Measurements from ENCODE around the gene MBD3L3. TPM values are rescaled to one million over a fixed set of nuclear protein-coding genes. Genes with fewer than 3 reads are reported as not detected.

MBD3L3 gene
- total RNA-seq, 1 donor from 2014 or later, result not detected

DNA sequence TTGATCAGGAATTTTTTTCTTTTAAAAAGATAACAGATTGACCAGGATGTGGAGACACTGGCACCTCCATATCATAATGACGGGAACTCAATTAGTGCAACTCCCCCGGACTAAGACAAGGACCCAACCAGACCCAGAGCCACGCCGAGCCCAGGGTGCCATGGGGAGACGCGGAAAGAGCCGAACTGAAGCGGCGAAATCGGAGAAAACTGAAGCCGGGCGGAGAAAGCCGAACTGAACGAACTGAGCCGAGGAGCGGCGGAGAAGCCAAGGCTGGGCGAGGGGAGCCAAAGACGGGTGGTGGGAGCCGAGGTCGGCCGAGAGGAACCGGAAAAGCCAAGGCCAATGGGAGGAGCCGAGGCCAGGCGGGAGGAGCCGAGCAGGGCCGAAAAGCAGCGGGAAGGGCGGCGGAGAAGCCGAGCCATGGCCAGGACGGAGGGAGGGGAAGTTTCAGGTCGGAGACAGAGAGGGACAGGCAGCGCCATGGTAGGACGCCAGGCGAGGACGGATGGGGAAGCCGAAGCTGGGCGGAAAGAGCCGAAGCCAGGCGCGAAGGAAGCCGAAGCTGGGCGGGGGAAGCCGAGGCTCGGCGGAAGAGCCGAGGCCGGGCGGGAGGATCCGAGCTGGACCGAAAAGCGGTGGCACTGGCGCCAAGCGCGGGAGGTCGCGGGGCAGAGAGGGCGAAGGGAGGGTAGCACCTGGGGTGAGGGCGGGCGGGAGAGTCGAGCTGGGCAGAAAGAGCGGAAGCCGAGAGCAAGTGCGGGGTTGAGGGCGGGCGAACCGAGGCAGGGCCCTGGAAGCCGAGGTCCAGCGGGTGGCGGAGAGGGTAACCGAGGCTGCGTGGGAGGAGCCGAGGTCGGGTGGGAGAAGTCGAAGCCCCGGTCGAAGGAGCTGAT is 40.5 kb upstream of the MBD3L3 start:
- peak overlapping the region; percentile 67 for H3K4me3 ChIP-seq (ENCODE audit: low read depth, low read length)
- TF ChIP-seq, protein P1, sequence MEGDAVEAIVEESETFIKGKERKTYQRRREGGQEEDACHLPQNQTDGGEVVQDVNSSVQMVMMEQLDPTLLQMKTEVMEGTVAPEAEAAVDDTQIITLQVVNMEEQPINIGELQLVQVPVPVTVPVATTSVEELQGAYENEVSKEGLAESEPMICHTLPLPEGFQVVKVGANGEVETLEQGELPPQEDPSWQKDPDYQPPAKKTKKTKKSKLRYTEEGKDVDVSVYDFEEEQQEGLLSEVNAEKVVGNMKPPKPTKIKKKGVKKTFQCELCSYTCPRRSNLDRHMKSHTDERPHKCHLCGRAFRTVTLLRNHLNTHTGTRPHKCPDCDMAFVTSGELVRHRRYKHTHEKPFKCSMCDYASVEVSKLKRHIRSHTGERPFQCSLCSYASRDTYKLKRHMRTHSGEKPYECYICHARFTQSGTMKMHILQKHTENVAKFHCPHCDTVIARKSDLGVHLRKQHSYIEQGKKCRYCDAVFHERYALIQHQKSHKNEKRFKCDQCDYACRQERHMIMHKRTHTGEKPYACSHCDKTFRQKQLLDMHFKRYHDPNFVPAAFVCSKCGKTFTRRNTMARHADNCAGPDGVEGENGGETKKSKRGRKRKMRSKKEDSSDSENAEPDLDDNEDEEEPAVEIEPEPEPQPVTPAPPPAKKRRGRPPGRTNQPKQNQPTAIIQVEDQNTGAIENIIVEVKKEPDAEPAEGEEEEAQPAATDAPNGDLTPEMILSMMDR (IDR thresholded peaks at IDR 0.05; ENCODE audit: insufficient read depth, low read length, severe bottlenecking), result no peak
- FAIRE-seq, result no peak
- H3K36me3 ChIP-seq (ENCODE audit: control insufficient read depth, insufficient read depth, low read length), result no peaks in the 10 kb centered on the region
- peak; percentile 77 for DNase-seq (ENCODE audit: low read depth)
- H3K27me3 ChIP-seq (ENCODE audit: control insufficient read depth, insufficient read depth, low read length), result peaks cover 2% of the 10 kb centered on the region

DNA sequence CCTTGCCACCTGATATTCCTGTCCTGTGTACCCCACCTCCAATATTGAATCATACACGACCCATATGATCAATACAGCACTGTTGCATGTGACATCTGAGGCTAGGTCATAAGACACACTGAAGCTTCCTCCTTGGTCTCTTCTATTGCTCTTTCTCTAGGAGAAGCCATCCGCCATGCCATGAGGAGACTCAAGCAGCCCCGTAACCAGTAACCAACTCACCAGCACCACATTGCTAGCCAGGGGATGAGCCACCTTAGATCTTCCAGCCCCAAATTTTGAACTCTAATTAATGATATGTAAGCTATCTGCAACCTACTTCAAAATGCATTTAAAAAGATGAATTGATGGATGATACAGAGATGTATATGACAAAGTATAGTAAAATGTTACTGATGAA is 39.6 kb upstream of the MBD3L3 start:
- FAIRE-seq, result no peak
- Histone ChIP-seq H3K27me3 (ENCODE audit: control insufficient read depth, insufficient read depth, low read length) (peaks cover 2% of the 10 kb centered on the region), H3K36me3 (ENCODE audit: control insufficient read depth, insufficient read depth, low read length) (no peaks in the 10 kb centered on the region), H3K4me3 (ENCODE audit: low read depth, low read length) (no peak overlapping the region)
- no peak for DNase-seq (ENCODE audit: low read depth)
- TF ChIP-seq, protein P1 (IDR thresholded peaks at IDR 0.05; ENCODE audit: insufficient read depth, low read length, severe bottlenecking), result no peak

DNA sequence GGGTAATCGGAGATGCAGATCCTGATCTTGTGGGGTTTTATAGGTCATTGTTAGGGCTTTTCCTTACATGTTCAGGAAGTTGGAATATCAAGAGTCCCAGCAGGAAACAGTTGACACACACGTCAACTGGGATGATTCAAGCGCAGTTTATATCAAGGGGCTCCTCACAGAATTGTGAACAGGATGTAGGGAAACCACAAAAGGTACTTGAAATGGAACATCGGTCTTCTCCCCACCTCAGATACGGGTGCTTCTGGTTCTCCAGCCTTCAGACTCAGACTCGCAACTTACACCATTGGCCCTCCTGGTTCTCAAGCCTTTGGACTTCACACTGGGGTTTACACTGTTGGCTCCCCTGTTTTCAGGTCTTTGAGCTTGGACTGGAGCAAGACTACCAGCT is 30.5 kb upstream of the MBD3L3 start:
- no peak for FAIRE-seq
- Histone ChIP-seq H3K36me3 (ENCODE audit: control insufficient read depth, insufficient read depth, low read length) (no peaks in the 10 kb centered on the region), H3K27me3 (ENCODE audit: control insufficient read depth, insufficient read depth, low read length) (no peaks in the 10 kb centered on the region), H3K4me3 (ENCODE audit: low read depth, low read length) (no peak overlapping the region)
- TF ChIP-seq, protein P1 (IDR thresholded peaks at IDR 0.05; ENCODE audit: insufficient read depth, low read length, severe bottlenecking), result no peak
- no peak for DNase-seq (ENCODE audit: low read depth)

DNA sequence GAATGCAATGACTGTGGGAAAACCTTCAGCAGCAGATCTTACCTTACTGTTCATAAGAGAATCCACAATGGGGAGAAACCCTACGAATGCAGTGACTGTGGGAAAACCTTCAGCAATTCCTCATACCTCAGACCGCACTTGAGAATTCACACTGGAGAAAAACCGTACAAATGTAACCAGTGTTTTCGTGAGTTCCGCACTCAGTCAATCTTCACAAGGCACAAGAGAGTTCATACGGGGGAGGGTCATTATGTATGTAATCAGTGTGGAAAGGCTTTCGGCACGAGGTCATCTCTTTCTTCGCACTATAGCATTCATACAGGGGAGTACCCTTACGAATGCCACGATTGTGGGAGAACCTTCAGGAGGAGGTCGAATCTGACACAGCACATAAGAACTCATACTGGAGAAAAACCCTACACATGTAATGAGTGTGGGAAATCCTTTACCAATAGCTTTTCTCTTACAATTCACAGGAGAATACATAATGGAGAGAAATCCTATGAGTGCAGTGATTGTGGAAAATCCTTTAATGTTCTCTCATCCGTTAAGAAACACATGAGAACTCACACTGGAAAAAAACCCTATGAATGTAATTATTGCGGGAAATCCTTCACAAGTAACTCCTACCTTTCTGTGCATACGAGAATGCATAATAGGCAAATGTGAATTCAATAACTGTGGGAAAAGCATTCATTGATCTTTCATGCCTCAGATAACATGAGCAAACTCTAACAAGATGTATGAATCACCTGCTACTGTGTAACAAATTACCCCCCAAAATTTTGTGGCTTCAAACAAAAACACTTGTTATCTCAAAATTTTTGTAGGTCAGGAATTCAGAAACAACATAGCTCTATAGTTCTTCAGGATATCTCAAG is 24.8 kb upstream of the MBD3L3 start:
- Histone ChIP-seq H3K4me3 (ENCODE audit: low read depth, low read length) (no peak overlapping the region), H3K36me3 (ENCODE audit: control insufficient read depth, insufficient read depth, low read length) (peaks cover 27% of the 10 kb centered on the region), H3K27me3 (ENCODE audit: control insufficient read depth, insufficient read depth, low read length) (no peaks in the 10 kb centered on the region)
- DNase-seq (ENCODE audit: low read depth) (peak; percentile 8), FAIRE-seq (peak; percentile 13)
- TF ChIP-seq, protein P1 (IDR thresholded peaks at IDR 0.05; ENCODE audit: insufficient read depth, low read length, severe bottlenecking), result no peak

DNA sequence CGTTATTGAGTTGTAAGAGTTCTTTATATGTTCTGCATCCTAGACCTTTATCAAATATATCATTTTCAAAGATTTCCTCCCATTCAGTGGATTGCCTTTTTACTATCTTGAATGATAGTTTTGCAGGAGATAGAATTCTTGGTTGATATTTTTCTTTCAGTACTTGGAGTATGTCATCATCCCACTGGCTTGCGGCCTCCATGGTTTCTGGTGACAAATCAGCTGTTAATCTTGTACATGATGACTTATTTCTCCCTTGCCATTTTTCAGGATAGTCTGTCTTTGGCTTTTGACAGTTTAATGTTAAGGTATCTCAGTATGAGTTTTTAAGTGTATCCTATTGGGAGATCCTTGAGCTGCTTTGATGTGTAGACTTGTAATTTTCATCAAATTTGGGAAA is 19.5 kb upstream of the MBD3L3 start:
- no peak for FAIRE-seq
- H3K4me3 ChIP-seq (ENCODE audit: low read depth, low read length), result no peak overlapping the region
- TF ChIP-seq, protein P1 (IDR thresholded peaks at IDR 0.05; ENCODE audit: insufficient read depth, low read length, severe bottlenecking), result no peak
- no peak for DNase-seq (ENCODE audit: low read depth)
- H3K27me3 ChIP-seq (ENCODE audit: control insufficient read depth, insufficient read depth, low read length), result no peaks in the 10 kb centered on the region
- H3K36me3 ChIP-seq (ENCODE audit: control insufficient read depth, insufficient read depth, low read length), result peaks cover 39% of the 10 kb centered on the region
